GF-D8 (cell line): ENCODE measurements around the gene CLDN5.

Experiments used
- DNase-seq: peaks from one replicate; lab custom pipeline; 2025; lab: John Stamatoyannopoulos, UW

CLDN5 gene

GRCh38 chr22:19503869-19504268 lies 20.3 kb downstream of the CLDN5 start:
- DNase-seq, result no peak

GRCh38 chr22:19503367-19503766 lies 20.8 kb downstream of the CLDN5 start:
- DNase-seq, result no peak

GRCh38 chr22:19501897-19502447 lies 22.2 kb downstream of the CLDN5 start:
- DNase-seq, result no peak

- no peak for DNase-seq
Observed at GRCh38 chr22:19499880-19500242, 24.3 kb downstream of the CLDN5 start.

GRCh38 chr22:19499236-19499879 lies 24.9 kb downstream of the CLDN5 start:
- DNase-seq, result no peak

GRCh38 chr22:19498866-19499190 lies 25.4 kb downstream of the CLDN5 start:
- DNase-seq, result no peak

- no peak for DNase-seq
Observed at GRCh38 chr22:19498154-19498865, 25.9 kb downstream of the CLDN5 start.

- no peak for DNase-seq
Observed at GRCh38 chr22:19497245-19497644, 27.0 kb downstream of the CLDN5 start.

- DNase-seq, result no peak
Observed at GRCh38 chr22:19496324-19496630, 27.9 kb downstream of the CLDN5 start.

GRCh38 chr22:19495562-19496323 lies 28.5 kb downstream of the CLDN5 start:
- DNase-seq, result no peak

GRCh38 chr22:19494676-19495173 lies 29.5 kb downstream of the CLDN5 start:
- DNase-seq, result no peak

GRCh38 chr22:19494001-19494560 lies 30.1 kb downstream of the CLDN5 start:
- no peak for DNase-seq

GRCh38 chr22:19492504-19493174 lies 31.6 kb downstream of the CLDN5 start:
- DNase-seq, result no peak

- DNase-seq, result no peak
Observed at GRCh38 chr22:19490628-19491230, 33.5 kb downstream of the CLDN5 start.

- no peak for DNase-seq
Observed at GRCh38 chr22:19488884-19489843, 35.0 kb downstream of the CLDN5 start.

GRCh38 chr22:19488285-19488684 lies 35.9 kb downstream of the CLDN5 start:
- DNase-seq, result no peak

GRCh38 chr22:19483481-19484244 lies 40.5 kb downstream of the CLDN5 start:
- DNase-seq, result no peak

GRCh38 chr22:19482297-19482696 lies 41.9 kb downstream of the CLDN5 start:
- no peak for DNase-seq

- DNase-seq, result no peak
Observed at GRCh38 chr22:19480789-19481188, 43.4 kb downstream of the CLDN5 start.

- no peak for DNase-seq
Observed at GRCh38 chr22:19480173-19480568, 44.0 kb downstream of the CLDN5 start.
